GM10266 (cell line): ENCODE results near the gene SUOX.
"Not testable (repeated sequence)": the region's sequence is repeated elsewhere in the genome, so short reads cannot be mapped to it uniquely, and the experiment has no call there.

ENCODE experiments used
- DNase-seq: peaks from one replicate; pipeline ENCODE4 v3.0.0; 2012; ENCODE audit errors: extremely low spot score
- CTCF ChIP-seq: IDR thresholded peaks from 2 replicates; pipeline ENCODE4 v1.5.1; 2012; ENCODE audit warnings: mild to moderate bottlenecking, low read depth; ENCODE audit not compliant: control insufficient read depth, insufficient read depth; ENCODE audit errors: missing control alignments

The SUOX gene

GRCh38 chr12:55974308-55974730 is 22.8 kb upstream of the SUOX start:
- no peak for TF ChIP-seq CTCF
- DNase-seq: peak; percentile 32

- no peak for DNase-seq
- TF ChIP-seq CTCF: no peak
These were observed 18.7 kb upstream of the SUOX start for GRCh38 chr12:55978393-55978792.

DNA sequence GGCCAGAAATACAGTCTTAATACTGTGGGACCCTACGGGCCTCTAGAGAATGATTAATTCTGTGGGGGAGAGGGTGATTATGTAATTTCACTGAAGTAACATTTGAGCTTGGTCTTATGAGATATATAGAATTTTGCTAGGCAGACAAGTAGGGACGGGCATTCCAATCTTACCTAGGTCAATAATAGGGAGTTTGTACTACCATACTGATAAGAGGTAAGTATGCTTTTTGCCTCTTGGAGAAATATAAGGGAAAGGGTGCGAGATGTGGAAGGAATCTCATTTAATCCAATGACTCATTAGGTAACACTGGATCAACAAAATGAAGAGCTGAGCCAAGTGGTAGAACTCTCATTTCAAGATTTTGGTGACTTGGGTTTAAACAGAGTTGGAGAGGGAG is 18.0 kb upstream of the SUOX start:
- DNase-seq: no peak
- no peak for TF ChIP-seq CTCF

- not testable (repeated sequence) for DNase-seq
These were observed 15.2 kb upstream of the SUOX start for GRCh38 chr12:55981882-55982281.

DNA sequence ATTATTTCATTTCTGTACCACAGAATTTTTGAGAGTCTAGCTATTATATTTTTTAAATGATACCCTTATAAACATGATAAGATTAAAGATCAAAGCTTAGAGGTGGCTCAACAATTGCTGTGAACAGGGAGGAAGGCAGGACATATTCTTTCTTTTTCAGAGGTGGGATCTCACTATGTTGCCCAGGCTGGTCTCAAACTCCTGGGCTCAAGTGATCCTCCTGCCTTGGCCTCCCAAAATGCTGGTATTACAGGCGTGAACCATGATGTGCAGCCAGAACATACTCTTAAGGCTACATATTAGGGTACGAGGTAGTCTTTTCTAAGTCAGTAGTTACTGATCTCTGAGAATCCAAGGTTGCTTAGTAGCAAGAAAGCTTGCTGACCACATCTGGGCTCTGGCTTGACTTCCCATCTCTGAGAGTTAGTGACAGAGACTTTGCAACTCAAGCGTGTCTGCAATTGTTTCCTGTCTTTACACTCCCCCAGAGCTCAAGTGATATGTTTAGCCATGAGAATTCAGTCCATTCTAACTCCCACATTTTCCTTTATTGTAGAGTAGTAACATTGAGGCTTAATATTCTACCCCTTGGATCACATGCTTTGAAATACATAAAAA is 14.6 kb upstream of the SUOX start:
- no peak for TF ChIP-seq CTCF
- peak; percentile 74 for DNase-seq

DNA sequence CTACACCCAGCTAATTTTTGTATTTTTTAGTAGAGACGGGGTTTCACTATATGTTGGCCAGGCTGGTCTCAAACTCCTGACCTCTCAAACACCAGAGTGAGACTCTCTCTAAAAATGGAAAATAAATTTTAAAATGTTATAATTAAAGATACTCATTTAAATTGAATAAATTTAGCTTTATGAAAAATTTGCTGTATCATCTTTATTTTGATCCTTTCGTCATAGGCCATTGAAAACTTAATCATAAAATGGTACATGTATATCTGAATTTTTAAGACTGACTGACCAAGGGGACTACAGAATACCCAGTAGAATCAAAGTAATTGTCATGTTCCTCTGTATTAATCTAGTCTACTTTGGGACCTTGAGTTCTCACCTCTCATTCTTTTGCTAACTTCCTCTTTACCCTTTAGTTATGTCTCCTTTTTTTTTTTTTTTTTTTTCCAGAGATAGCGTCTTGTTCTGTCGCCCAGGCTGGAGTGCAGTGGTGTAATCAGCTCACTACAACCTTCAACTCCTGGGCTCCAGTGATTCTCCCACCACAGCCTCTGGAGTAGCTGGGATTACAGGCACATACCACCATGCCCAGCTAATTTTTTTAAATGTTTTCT is 13.7 kb upstream of the SUOX start:
- DNase-seq: no peak
- no peak for TF ChIP-seq CTCF

GRCh38 chr12:55984861-55985260 is 12.2 kb upstream of the SUOX start:
- no peak for TF ChIP-seq CTCF
- DNase-seq: no peak
